ENCODE data around the gene RIMKLB.

RIMKLB gene

GRCh38 chr12:8697476-8698131 lies at the start of gene RIMKLB:
Gene RIMKLB (plus strand): TSS chr12:8697991. CDS start chr12:8713867, 15,876 bp downstream.
- DNase-seq (ENCODE audit: low spot score), result peak; percentile 77

- DNase-seq (ENCODE audit: low spot score), result peak; percentile 57
Observed at GRCh38 chr12:8648576-8649205, 49.1 kb upstream of the RIMKLB start.

GRCh38 chr12:8655421-8655820 lies 42.4 kb upstream of the RIMKLB start:
- DNase-seq (ENCODE audit: low spot score), result no peak

GRCh38 chr12:8658346-8658745 lies 39.4 kb upstream of the RIMKLB start:
- DNase-seq (ENCODE audit: low spot score), result no peak

GRCh38 chr12:8661016-8661415 lies 36.8 kb upstream of the RIMKLB start:
- DNase-seq (ENCODE audit: low spot score), result no peak

GRCh38 chr12:8661751-8662150 lies 36.0 kb upstream of the RIMKLB start:
- no peak for DNase-seq (ENCODE audit: low spot score)

GRCh38 chr12:8662593-8662992 lies 35.2 kb upstream of the RIMKLB start, which contains the start of gene MFAP5:
Gene MFAP5 (minus strand): TSS chr12:8662826. CDS start chr12:8662104, 722 bp downstream.
- no peak for DNase-seq (ENCODE audit: low spot score)

- no peak for DNase-seq (ENCODE audit: low spot score)
Observed at GRCh38 chr12:8664228-8664913, 33.4 kb upstream of the RIMKLB start.

GRCh38 chr12:8665759-8666158 lies 32.0 kb upstream of the RIMKLB start:
- DNase-seq (ENCODE audit: low spot score), result no peak

GRCh38 chr12:8667270-8667669 lies 30.5 kb upstream of the RIMKLB start:
- DNase-seq (ENCODE audit: low spot score), result no peak

- DNase-seq (ENCODE audit: low spot score), result no peak
Observed at GRCh38 chr12:8668441-8668840, 29.4 kb upstream of the RIMKLB start.

- DNase-seq (ENCODE audit: low spot score), result no peak
Observed at GRCh38 chr12:8672381-8672780, 25.4 kb upstream of the RIMKLB start.

- no peak for DNase-seq (ENCODE audit: low spot score)
Observed at GRCh38 chr12:8675591-8676036, 22.2 kb upstream of the RIMKLB start.

GRCh38 chr12:8676651-8677050 lies 21.1 kb upstream of the RIMKLB start:
- DNase-seq (ENCODE audit: low spot score), result no peak

- DNase-seq (ENCODE audit: low spot score), result no peak
Observed at GRCh38 chr12:8677362-8677761, 20.4 kb upstream of the RIMKLB start.

- DNase-seq (ENCODE audit: low spot score), result no peak
Observed at GRCh38 chr12:8678661-8679111, 19.1 kb upstream of the RIMKLB start.

GRCh38 chr12:8680533-8680932 lies 17.3 kb upstream of the RIMKLB start:
- no peak for DNase-seq (ENCODE audit: low spot score)

- no peak for DNase-seq (ENCODE audit: low spot score)
Observed at GRCh38 chr12:8681129-8681884, 16.5 kb upstream of the RIMKLB start.

GRCh38 chr12:8685051-8685450 lies 12.7 kb upstream of the RIMKLB start:
- no peak for DNase-seq (ENCODE audit: low spot score)

GRCh38 chr12:8687846-8688601 lies 9.8 kb upstream of the RIMKLB start:
- no peak for DNase-seq (ENCODE audit: low spot score)

- DNase-seq (ENCODE audit: low spot score), result no peak
Observed at GRCh38 chr12:8689681-8690080, 8.1 kb upstream of the RIMKLB start.

GRCh38 chr12:8692573-8692972 lies 5.2 kb upstream of the RIMKLB start:
- DNase-seq (ENCODE audit: low spot score), result no peak

Measured in CD4-positive, alpha-beta T cell treated with Interleukin-2 at 100 ng/mL for 4 hours (primary cell).